HG03521 (cell line): ENCODE measurements around the gene ALDH1L2.
A peak's percentile ranks its signal among the peaks of the same experiment; 100 is the strongest.

ENCODE experiments used
- ATAC-seq: cut with Tn5 transposase; IDR thresholded peaks from one replicate; pipeline ENCODE4 v1.9.1; 2021; ENCODE audit warnings: mild to moderate bottlenecking, moderate library complexity; ENCODE audit not compliant: unreplicated experiment

The ALDH1L2 gene

DNA sequence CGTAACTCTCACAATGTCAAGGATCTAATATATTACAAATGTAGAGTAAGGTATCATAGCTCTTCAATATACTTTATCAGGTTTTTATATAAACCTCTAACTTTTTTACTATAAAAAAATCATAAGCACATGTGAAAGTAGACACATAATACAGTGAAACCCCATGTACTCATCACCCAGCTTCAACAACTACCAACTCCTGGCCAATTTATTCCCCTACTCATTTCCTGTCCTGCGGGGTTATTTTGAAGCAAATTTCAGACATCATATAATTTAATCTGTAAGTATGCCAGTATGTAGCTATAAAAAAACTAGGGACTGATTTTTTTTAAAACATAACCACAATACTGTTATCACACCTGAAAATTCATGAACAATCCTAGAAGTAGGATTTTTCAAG, 50.4 kb downstream of the ALDH1L2 start:
- no peak for ATAC-seq

DNA sequence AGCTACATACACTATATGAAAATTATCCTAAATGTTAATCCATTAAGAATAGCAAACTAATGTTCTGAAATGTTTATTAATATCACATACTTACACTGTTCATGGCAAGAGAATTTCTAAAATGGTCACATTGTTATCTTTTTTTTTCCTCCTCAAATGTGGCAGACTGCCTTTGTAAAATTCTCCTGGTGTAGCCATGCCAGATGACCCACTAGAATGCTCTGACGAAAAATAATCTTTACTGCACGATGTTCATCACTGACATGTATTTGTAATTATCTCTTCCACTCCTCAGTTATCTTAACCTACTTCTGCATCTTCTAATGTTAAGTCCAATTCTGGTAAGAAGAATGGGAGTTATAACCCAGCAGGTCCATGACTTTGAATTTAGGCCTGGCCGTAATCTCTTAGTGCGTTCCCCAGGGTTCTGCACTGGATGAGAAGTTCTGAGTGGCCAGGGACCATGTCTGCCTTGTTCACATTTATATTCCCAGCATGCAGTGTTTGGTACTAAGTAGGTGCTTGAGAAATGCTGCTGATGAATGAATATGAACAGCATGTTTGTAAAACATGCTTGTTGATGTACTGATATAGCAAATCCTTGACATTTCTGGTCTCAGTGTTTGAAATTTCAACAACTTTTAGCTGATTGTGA, 51.4 kb downstream of the ALDH1L2 start:
- no peak for ATAC-seq

DNA sequence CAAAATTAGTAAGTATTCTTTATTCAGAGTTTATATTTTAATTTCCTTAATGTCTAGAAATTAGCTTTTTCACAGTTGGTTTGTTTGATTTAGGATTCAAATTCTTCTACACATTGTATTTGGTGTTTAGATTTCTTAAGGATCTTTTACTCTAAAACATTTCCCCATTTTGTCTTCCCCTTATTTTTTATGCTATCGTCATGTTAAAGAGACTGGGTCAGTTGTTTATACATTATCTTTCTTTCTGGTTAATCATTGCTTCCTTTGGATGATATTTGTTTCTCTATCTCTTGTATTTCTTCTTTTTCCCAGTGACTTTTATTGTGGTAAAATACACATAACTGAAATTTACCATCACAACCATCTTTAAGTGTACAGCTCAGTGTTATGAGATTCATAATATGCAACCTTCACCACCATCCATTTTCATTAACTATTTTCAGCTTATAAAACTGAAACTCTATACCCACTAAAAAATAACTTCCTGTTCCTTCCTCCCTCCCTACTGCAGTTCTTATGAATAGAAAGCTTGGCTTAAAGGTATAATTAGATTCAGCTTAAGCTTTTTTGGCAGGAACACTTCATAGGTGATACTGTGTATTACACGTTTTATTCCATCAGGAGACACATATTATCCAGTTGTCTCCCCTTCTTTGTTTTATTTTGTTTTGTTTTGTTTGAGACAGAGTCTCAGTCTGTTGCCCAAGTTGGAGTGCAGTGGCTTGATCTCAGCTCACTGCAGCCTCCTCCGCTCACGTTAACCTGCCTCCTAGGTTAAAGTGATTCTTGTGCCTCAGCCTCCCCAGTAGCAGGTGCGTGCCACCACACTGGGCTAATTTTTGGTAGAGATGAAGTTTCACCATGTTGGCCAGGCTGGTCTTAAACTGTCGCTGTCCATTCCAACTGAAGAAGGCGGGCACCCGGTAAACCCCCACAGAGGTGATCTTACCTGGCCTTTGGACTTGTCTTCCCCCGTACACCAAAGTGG, 53.1 kb downstream of the ALDH1L2 start:
- peak; percentile 84 for ATAC-seq

DNA sequence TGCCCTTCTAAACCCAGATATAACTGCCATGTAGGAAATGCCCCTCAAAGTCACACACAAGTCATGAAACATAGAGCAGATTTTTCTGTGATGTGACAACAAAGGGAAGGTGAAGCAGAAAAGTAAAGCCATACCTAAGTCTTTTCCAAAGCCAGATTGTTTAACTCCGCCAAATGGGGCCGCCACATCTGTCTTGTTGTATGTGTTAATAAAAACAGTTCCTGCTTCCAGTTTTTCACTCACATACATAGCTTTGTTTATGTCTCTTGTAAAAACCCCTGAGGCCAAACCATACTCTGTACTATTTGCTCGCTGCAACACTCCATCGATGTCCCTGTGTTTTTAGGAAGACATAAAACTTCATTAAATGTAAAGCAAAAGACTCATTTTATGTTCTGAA, 57.8 kb downstream of the ALDH1L2 start:
- ATAC-seq = no peak

DNA sequence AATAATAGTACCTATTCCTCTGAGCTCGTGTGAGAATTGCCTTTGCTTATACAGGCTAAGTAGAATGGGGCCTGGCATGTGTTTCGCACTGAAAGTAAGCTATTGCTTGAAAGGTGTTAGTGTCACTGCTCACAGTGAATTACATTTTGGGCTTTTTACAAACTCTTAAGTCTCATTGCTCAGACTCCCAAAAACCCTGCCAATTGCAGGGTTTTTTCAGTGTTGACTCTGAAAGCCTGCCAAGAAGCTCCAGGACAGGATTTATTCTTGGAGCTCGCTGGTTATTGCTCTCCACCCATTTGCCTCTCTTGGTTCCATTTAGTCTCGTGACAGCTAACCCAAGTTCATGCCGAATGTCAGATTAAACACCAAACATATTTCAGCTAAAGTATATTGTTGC, 58.4 kb downstream of the ALDH1L2 start:
- no peak for ATAC-seq

DNA sequence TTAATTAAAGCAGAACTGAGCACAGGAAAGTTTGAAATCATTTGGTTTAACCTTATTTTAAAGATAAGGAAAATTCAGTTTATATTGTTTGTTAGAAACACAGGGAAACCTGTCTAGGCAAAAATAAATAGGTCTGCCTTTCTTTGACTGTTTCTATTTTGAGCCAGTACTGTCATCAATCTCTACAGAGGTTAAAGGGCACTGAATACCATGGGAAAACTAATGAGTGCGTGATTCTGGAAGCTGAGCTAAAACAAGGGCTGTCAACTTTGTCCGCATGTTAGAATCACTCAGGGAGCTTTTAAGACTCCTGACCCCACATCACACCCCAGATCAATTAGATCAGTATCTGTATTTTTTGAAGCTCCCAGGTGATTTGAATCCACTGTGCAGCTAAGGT, 59.3 kb downstream of the ALDH1L2 start:
- no peak for ATAC-seq

DNA sequence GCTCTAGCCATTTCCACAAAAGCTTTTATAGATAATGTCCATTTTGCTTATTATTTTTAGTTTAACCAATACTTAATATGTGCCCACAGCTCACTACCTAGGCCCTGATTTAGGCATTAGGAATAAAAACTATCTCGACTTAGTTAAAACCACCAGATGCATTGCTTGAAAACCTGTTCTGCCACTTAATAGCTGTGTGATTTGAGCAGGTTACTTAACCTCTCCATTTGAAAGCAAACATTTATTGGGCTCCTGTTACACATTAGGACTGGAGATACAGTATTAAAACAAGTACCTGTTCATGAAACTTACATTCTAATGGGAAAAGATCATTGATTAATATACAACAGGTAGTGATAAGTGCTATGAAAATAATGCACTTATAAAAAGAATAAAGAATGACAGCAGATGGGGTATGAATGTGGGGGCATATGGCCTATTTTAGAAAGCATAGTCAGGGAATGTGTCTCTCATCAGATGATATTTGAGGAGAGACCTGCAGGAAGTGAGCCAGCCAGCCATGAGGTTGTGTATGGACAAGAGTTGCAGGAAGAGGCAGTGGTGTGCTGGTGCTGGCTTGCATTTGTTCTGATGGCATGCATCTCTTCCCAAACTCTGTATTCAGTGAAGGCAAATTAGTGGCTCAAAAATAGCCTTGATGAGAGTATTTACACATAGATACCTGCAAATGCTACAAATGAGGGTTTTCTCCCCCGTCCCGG, 63.9 kb downstream of the ALDH1L2 start:
- ATAC-seq = no peak

DNA sequence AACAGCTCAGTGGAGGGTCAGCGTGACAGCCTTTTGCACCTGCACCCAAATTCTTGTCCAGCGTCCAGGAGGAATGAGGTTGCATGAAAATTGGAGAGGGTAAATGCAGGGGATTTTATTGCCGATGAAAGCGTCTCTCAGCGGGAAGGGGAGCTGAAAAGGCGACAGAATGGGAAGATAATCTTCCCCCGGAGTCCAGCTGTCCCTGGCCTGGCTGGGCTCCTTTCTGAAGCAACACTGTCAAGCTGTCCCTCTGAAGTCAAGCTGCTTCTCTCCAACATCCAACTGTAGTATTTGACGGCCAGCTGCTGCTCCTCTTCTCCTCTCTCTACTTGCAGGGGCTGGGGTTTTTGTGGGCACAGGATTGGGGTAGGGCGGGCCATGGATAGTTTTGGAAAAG, 65.5 kb downstream of the ALDH1L2 start:
- ATAC-seq = no peak

DNA sequence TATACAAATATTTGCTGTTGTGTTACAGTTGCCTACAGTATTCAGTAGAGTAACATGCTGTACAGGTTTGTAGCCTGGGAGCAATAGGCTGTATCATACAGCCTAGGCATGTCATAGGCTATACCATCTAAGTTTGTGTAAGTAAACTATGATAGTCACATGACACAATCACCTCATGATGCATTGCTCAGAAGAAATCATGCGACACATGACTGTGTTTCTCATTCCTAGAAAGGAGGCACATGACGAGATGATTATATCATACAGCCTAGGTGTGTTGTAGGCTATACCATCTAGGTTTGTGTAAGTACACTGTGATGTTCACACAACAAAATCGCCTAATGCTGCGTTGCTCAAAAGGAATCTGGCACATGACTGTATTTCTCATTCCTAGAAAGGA, 66.2 kb downstream of the ALDH1L2 start:
- ATAC-seq = no peak

DNA sequence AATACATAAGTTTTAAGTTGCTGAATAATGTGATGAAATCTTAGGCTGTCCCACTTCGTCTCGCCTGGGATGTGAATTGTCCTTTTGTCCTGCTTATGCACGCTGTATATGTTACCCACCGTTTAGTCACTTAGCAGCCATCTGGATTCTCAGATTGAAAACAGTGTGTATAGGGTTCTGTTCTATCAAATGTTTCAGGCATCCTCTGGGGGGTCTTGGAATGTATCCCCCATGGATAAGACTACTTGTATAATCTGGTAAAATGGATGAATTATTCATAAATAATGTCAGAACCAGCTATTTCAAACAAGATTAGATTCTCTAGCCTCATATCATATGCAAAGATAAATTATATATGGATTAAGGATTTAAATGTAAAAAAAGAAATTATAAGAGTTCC, 68.7 kb downstream of the ALDH1L2 start:
- ATAC-seq = no peak

DNA sequence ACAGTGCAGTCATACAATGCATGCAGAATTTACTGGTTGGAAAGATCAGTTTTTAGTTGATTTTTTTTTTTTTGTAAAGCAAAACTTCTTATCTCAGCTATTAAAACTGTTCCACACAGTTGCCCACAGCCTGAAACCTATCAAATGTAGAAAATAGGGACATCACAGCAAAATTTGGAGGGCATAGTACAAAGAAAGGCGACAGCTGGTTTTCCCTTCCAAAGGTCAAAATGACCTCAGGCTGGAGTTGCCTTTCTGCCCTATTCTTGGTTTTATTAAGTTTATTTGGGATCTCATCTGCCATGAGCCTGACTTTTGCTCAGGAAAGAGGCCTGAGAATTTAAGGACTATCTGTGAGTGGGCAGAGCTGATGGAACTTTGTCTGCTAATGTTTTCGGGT, 69.7 kb downstream of the ALDH1L2 start:
- no peak for ATAC-seq

DNA sequence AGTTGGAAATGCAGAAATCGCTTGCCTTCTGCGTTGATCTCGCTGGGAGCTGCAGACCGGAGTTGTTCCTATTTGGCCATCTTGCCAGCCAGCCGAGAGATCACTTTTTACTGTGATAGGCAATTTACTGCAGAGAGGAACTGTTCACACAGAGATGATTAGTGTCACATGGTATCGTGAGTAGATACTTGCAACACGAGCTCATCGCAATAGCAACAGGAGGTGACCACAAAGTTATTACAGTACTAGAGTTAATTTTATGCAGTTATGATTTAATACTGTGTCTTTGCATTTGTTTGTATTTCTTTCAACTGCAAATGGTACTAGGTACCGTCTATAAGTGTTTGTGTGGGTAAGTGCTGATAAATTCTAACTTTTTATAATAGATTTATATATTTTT, 70.4 kb downstream of the ALDH1L2 start:
- no peak for ATAC-seq

DNA sequence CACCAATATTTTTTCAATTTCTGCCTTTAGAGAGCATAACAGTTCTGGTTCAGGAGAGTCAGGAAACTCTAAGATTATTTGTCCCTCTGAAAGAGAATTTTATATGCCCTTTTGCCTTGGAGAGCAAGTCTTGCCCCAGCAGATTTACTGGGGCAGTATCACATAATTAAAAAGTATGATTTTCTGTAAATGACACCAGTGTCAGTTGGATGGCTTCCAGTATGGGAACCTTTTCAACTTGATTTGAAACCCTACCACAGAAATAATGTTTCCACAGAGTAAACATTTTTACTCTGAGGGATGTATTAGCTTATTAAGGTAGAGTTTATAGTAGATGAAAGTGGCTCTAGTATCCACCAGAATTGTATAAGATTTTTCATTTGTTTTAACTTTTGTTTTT, 82.8 kb downstream of the ALDH1L2 start:
- no peak for ATAC-seq

DNA sequence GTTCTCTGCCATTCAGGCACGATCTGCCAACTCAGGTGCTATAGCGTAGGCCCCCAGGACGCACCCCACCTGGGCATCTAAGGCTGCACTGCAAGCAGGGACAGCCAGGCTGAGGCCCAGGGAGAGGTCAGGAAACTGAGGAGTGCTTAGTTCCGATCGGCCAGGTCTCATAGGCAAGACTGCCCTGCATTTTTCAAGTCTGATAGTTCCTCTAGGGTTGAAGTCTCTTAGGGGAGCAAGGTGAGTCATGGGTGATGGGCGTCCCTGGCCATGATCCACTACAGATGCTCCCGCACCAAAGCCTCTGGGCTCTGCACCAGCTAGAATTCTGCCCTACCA, 84.9 kb downstream of the ALDH1L2 start:
- ATAC-seq = no peak

DNA sequence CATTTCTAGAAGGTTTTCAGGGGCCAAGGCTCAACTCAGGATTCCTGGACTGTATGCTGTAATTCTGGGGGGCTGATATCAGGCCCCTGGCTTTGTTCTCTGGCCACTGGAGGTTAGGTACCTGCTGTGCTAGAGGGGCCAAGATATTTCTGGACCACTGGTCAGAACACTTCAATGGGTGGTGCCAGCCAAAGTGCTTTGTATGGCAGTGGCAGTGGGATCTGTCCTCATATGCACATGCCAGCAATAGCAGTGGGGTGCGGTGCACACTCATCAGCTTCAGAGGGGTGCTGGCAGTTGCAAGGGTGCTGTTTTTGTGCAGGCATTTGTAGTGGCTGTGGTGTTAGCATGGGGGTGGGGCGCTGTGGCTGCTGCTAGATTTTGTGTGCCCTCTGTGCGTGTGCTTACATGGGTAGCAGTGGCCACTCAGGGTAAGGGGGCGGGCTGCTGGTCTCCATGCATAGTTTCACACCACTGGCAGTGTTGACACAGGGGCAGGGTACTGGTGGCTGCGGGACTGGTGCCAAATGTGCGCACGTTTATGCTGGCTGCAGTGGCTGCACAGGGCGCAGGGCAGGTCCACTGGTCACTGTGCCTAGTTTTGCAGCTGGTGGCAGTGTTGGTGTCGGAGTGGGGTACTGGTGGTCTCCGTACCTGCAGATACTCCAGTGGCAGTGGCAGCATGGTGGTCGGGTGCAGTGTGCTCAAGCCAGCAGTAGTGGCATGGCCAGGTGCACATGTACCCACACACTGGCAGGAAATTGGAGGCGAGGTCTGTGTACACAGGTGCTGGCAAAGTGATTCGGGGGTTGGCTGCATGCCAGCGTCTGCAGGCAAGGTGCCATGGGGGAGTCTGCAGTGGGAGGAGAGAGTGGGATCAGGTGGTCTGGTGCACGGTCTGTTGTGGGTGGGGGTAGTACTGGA, 85.6 kb downstream of the ALDH1L2 start:
- no peak for ATAC-seq

DNA sequence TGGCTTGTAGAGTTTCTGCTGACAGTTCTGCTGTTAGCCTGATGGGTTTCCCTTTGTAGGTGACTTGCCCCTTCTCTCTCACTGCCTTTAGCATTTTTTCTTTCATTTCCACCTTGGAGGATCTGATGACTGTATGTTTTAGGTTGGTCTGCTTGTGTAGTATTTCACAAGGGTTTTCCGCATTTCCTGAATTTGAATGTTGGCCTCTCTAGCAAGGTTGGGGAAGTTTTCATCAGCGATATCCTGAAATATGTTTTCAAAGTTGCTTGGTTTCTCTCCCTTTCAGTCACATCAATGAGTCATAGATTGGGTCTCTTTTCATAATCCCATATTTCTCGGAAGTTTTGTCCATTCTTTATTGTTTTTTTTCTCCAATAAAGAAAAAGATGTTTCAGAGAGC, 86.7 kb downstream of the ALDH1L2 start:
- no peak for ATAC-seq

DNA sequence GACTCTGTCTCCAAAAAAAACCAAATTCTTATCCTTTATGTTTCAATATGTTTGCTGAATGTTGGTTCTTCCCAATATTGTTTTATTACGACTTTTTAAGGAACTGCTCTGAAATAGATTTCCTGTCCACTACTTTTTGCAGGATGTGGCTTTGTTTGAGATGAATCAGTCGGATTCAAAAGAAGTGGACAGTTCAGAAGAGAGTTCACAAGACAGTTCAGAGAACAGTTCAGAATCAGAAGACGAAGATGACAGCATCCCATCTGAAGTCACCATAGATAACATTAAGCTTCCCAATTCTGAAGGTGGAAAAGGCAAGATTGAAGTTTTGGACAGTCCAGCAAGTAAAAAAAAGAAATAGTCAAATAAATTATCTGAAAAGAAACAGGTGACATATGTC, 89.9 kb downstream of the ALDH1L2 start:
- no peak for ATAC-seq

DNA sequence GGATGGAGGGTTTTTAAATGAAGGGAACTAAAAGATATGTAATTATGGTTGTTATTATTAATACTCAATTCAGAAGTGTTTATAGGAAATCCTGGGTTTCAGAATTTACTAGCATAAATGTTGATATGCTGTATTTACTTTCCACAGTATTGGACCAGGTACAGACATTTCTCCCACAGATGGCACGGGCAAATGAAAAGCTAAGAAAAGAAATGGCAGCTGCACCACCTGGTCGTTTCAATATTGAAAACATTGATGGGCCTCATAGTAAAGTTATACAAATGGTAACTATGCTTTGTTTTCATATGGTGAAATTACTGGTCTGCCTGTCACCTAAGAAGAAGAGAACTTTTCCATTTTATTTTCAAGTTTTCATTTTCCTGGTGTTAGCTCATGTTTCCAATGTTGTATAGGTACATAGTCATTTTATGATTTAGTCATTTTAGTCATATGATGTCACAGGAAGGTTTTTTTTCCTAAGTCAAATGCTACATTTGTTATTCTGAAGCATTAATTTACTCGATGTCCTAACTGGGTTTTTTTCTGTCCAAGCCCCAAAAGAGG, 92.6 kb downstream of the ALDH1L2 start:
- no peak for ATAC-seq

DNA sequence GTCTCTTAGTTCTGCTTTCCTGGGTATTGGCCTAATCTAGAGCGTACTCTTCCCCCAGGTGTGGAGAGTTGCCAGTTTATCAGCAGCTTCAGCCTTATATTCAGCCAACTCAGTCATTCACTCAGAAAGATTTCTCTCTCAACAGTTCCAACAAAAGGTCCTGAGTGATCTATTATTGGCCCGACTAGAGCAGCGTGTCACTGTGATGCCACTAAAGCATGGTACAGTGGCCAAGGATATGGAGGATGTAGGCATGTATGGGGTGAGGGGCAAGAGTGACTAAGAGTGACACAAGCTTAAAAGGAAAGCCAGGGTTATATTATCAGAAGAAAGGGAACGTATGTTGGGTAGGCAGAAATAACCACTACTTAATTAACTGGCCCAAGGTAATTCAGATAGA, 93.3 kb downstream of the ALDH1L2 start:
- ATAC-seq = no peak
